ENCODE measurements around the gene ZNF8.
"Not testable (repeated sequence)": the region's sequence is repeated elsewhere in the genome, so short reads cannot be mapped to it uniquely, and the experiment has no call there.

Gene ZNF8

DNA sequence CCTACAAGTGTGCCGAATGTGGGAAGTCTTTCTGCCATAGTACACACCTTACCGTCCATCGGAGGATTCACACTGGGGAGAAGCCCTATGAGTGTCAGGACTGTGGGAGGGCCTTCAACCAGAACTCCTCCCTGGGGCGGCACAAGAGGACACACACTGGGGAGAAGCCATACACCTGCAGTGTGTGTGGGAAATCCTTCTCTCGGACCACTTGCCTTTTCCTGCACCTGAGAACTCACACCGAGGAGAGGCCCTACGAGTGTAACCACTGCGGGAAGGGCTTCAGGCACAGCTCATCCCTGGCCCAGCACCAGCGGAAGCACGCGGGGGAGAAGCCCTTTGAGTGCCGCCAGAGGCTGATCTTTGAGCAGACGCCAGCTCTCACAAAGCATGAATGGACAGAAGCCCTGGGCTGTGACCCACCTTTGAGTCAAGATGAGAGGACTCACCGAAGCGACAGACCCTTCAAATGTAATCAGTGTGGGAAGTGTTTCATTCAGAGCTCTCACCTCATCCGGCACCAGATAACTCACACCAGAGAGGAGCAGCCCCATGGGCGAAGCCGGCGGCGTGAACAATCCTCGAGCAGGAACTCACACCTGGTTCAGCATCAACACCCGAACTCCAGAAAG is 16.1 kb downstream of the ZNF8 start:
- in situ Hi-C loops (cut with MboI; ENCODE audit: low sequenced_read_pairs) = no loop called here

DNA sequence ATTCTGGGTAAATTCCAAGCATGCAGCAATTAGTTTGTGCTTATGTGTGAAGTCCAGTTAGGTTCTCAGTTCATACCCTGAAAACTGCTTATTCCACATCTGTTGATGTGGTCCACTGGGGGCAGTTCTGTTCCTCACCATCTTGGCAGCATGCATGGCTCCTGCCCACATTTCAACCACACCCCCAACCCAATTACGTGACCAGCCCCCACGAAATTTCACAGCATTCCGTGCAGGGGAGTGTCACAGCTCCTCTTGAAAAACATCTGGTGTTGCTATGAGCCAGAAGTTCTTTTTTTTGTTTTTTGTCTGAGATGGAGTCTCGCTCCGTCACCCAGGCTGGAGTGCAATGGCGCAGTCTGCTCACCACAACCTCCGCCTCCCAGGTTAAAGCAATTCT is 17.3 kb downstream of the ZNF8 start:
- in situ Hi-C loops (cut with MboI; ENCODE audit: low sequenced_read_pairs) = no loop called here

DNA sequence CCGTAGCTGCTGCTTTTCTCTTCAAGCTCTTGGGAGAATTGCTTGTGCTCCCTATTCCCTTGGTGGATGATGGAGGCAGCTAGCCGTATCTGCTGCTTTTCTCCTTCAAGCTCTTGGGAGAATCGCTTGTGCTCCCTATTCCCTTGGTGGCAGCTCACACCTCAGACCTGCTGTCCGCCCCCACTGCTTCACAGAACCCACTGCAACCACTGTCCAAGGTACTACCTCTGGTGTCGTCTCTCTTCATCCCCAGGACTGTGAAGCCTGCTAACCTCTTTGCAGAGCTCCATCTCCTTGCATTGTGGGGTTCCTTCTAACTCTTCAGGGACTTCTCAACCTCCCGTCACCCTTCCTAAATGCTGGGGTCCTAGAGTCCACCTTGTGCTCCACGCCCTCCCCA is 21.9 kb downstream of the ZNF8 start:
- in situ Hi-C loops (cut with MboI; ENCODE audit: low sequenced_read_pairs) = no loop called here

DNA sequence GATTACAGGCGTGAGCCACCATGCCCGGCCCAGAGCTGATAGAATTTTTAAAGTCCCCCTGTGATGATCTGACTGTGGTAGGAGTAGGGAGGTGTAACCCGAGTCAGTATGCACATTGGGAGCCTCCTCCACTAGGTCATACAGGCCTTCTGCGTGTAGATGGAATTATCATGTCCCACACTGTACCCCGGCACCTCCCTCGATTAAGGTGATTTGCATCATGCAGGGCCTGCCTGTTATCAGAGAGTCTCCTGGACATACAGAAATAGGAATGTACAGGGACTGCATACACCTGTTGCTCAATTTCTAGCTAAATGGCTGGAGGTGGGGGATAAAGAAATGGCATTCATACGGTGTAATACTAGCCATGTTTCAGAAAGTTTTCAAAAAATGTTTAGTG is 25.5 kb downstream of the ZNF8 start:
- in situ Hi-C loops (cut with MboI; ENCODE audit: low sequenced_read_pairs) = no loop called here

DNA sequence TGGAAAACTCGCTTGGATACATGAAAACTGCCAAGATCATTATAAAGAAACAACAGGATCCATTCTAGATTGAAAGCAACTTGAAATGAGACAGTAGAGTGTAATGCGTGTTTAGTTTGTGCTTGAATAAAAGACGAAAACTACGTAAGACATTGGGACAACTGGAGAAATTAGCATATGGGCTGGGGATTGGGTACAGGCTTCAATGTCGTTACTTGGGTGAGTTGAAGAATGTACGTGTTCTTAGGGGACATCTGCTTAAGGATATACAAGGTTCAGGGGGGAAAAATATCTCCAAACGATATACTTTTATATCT is 26.0 kb downstream of the ZNF8 start:
- in situ Hi-C loops (cut with MboI; ENCODE audit: low sequenced_read_pairs) = no loop called here

DNA sequence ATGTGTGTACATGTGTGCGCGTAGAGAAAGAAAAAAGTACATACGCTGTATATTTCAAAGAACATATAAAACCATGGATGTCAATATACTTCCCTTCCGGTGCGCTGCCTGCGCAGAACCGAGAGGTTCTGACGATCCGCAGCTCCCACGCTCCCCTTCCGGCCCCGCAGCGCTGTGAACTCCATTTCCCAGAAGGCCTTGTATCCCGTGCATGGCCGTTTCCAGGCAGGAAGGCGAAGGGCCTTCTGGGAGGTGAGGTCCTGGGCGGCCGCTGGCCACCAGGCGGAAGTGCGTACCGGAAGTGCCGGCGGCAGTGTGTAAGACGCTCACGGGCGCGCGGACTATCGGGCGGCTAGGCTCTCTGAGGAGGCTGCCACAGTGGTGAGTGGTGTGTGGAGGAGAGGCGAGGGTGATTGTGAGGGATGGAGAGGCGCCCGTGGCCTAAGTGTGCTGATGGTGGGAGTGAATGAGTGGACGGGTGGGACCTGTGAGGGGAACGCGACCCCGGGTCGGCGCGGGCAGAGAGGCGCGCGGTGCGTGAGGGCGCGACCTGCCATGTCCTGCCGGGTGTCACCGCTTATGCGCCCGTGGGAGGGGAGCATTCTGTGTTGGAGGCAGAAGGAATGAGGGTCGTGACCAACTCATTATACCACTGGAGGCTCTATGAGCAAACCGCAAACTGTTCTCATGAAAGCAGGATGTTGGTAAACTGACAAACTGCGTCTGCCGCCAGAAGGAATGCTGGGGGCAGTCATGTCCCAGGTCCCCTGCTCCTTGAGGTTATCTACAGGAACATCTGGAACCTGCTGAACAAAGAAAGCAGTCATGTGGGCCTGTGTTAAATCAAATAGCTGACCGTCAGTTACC is 26.5 kb downstream of the ZNF8 start, which contains the start of gene ERVK3-1:
TSS of gene ERVK3-1 (plus strand) at position 313 of the 867 bp plus-strand sequence. CDS start 6,792 bp downstream, outside the sequence.
- in situ Hi-C loops (cut with MboI; ENCODE audit: low sequenced_read_pairs) = no loop called here

DNA sequence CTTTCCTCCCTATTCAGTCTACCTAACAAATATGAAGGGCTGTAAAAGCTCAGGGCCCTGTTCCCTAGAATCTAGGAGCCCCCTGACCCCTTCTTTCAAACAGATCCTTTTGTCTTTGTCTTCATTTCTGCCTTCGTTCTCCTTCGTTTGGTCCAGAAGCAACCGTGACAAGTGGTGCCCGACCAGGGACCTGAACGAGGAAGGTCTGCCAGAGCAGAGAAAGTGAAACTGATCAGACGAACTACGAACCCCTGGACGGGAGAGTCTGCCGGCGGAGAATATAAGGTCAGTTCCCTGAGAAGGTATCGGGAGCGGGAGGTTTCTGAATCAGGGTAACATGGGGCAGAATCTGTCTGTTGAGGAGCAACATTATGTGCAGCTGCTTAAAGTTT is 27.2 kb downstream of the ZNF8 start:
- in situ Hi-C loops (cut with MboI; ENCODE audit: low sequenced_read_pairs) = no loop called here

DNA sequence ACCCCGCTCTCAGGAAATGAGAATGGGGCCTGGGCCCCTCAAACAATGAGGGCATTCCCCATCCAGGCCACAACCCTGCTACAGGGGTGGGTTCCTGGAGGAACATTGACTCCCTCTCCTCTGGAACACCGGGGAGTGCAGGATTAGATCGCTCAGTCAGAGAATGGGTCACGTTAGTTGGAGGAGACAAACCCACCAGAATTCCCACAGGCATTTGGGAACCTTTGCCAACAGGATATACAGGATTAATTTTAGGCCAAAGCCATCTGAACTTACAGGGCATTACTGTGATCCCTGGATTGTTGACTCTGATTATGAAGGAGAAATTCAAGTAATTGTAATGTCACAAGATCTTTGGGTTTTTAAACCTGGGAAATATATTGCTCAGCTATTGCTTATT is 29.0 kb downstream of the ZNF8 start:
- in situ Hi-C loops (cut with MboI; ENCODE audit: low sequenced_read_pairs) = no loop called here

DNA sequence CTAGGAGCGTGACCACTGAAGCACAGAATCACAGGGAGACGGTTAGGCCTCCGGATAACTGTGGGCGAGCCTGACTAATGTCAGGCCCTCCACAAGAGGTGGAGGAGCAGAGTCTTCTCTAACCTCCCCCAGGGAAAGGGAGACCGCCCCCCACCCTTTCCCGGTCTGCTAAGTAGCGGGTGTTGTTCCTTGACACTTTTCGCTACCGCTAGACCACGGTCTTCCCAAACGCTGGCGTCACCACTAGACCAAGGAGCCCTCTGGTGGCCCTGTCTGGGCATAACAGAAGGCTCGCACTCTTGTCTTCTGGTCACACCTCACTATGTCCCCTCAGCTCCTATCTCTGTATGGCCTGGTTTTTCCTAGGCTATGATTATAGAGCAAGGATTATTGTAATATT is 31.9 kb downstream of the ZNF8 start:
- in situ Hi-C loops (cut with MboI; ENCODE audit: low sequenced_read_pairs) = not testable (repeated sequence)

DNA sequence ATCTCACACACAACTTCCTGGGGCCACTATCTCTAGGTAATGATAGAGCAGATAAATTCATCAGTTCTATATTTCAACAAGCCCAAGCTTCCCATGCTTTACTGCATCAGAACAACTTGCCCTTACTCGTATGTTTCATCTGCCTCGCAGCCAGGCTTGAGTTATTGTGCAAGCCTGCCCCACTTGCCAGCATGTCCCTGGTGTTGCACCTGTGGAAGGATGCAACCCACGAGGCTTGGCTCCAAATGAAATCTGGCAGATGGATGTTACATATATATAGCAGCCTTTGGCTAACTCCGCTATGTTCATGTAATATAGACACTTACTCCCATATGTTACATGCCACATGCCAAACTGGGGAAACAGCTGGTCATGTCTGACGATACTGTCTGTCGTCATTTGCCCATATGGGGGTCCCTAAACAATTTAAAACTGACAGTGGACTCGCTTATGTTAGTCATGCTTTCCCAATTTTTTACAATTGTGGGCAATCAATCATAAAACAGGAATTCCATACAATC is 32.6 kb downstream of the ZNF8 start:
- in situ Hi-C loops (cut with MboI; ENCODE audit: low sequenced_read_pairs) = no loop called here

DNA sequence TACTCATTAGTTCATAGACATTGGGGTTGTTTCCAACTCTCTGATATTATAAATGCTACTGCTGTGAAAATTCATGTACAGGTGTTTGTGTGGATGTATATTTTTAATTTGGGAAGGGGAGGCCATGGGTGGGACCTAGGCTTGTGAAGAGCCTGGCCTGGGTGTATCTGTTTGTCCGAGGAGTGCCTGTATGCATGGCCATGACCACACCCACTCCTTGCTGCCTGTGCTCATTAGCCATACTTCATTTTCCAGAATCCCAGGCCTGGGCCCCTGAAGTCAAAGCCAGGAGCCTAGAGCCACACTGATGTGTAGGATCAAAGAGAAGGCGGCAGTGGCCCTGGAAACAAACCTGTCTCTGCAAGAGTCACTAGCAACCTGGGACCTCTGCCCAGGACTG is 36.8 kb downstream of the ZNF8 start:
- in situ Hi-C loops (cut with MboI; ENCODE audit: low sequenced_read_pairs) = no loop called here

DNA sequence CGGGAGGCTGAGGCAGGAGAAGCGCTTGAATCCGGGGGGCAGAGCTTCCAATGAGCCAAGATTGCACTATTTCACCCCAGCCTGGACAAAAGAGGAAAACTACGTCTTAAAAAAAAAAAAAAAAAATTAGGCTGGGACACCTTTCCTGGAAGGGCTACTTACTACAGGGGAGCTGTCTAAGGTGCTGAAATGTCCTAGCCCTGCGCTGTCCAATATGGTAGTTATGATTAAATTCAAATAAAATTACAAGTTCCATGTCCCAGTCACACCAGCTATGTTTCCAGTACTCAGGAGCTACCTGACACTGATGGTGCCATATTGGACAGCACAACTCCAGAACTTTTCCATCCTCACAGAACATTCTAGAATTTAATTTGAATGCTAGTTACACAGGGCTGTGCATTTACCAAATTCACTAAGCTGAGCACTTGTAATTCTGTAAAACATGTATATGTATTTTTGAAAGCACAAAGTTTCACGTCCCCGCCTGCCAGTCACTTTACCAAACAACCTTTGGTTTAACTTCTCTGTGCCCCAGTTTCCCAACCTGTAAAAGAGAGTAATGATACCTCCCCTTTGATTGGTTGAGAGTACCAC is 38.8 kb downstream of the ZNF8 start:
- in situ Hi-C loops (cut with MboI; ENCODE audit: low sequenced_read_pairs) = no loop called here

DNA sequence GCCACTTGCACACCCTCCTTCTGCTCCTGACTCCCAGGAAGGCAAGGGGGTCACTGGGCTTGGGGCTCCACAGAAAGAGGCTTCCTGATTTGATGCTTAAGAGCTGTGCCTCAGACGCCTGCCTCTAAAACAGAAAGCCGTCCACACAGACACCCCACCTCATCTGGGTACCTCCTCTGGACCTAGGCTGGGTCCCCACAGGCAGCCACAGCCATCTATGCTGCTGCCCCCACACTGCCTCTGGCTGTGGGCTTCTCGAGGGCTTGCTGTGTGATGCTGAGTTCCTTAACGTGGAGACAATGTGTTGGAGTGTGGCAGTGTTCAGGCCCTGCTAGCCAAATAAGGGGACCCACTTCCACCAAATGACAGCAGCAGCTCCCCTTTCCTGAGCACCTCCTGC is 39.5 kb downstream of the ZNF8 start:
- in situ Hi-C loops (cut with MboI; ENCODE audit: low sequenced_read_pairs) = no loop called here

DNA sequence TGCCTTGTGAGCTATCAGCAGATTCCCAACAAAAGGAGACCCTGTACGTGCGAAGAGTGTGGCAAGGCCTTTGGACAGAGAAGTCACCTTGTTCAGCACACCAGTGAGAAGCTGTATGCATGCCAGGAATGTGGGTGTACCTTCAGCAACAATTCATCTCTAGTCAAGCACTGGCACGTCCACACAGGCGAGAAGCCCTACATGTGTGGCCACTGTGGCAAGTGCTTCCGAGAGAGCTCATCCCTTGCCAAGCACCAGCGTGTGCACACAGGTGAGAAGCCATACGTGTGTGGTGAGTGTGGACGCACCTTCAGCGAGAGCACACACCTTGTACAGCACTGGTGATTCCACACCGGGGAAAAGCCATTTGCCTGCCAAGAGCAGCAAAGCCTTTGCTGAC is 40.5 kb downstream of the ZNF8 start:
- in situ Hi-C loops (cut with MboI; ENCODE audit: low sequenced_read_pairs) = no loop called here

DNA sequence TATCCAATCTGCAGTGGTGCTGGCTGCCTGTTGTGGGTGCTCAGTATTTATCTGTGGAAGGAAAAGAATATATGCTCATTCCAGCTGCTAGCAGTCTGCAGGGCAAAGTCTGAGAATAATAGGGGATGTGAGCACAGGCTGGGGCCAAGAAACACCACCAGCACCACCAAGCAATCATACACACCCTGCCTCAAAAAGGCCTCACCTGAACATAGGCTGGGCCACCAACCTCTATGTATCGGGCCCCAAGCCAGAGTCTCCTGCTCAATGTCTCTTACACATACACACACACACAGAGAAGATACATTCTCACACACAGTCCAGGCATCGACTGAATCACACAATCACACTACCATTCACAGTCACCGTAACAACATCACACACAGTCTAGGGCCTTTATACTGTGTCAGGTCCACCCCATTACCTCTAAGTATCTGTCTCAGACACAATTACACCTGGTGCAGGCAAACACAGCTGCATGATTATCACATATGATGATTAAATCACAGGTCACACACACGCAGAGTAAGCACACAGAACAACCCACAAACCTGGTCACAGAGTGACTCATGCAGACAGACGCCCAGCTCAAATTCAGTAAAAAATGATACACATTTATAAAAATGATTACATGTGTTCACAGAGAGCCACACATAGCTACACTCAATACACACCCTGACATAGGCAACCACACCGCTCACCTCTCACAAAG is 46.7 kb downstream of the ZNF8 start:
- in situ Hi-C loops (cut with MboI; ENCODE audit: low sequenced_read_pairs) = no loop called here

DNA sequence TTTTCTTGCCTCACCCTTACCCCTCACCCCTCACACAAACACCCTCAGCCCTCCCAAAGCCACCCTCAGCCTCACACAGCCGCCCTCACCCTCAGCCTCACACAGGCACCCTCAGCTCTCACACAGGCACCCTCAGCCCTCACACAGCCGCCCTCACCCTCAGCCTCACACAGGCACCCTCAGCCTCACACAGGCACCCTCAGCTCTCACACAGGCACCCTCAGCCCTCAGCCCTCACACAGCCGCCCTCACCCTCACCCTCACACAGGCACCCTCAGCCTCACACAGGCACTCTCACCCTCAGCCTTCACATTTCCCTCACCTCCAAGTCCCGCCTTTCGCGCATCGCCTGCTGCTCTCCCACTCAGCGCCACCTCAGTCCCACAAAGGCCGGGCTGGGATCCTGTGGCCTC is 47.8 kb downstream of the ZNF8 start:
- in situ Hi-C loops (cut with MboI; ENCODE audit: low sequenced_read_pairs) = no loop called here

DNA sequence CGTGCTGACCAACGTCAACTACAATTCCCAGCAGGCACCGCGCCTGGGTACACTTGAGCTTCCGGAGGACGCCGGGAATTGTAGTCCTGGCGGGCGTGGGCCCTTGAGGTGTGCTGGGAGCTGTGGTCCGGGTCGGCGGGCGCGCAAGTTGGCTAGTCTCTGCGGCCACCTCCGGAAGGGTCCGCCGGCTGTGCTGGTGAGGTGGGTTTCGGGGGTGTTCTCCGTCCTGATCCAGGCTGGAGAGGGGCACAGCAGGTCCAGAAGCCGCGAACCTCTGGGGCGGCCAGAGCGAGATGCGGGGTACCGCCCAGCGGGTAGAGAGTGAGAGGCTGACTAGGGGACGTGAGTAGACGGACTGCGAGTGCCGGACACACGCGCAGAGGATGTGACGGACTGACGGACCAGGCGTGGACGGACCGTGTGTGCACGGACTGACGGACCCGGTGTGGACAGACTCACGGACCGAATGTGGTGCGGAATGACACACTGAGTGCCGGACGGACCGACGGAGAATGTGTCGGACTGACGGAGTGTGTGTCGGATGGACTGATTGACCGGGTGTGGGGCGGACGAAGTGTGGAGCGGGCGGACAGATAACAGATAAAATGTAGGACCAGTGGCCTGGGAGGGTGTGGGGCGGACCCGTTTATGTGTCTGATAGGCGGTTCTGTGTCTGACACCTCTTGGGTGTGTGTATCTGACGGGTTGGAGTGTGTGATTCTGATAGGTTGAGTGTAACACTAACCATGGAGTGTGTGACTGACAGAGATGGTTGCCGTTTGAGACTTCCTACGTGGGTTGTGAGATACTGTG is 48.4 kb downstream of the ZNF8 start, which contains the start of gene ZSCAN22:
TSS of gene ZSCAN22 (plus strand) at position 81 of the 813 bp plus-strand sequence. CDS start 7,809 bp downstream, outside the sequence.
- in situ Hi-C loops (cut with MboI; ENCODE audit: low sequenced_read_pairs) = no loop called here

DNA sequence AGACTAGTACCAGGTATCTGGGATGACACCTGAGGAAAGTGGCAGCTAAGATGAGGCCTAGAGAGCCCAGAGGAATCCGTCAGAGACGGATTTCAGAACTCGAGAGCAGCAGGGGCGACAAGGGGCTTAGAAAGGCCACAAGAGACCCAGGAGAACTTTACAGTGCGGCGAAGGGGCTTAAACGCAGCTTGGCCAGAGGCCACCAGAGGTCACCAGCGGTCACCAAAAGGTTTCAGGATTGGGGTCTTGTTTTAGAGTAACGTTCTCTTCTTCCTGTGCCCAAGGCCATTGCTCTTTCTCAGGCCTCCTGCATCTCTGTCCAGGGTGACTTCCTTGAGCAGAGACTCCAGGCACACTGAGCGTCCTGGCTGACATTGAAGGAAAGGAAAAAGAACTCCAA is 50.2 kb downstream of the ZNF8 start:
- in situ Hi-C loops (cut with MboI; ENCODE audit: low sequenced_read_pairs) = no loop called here

DNA sequence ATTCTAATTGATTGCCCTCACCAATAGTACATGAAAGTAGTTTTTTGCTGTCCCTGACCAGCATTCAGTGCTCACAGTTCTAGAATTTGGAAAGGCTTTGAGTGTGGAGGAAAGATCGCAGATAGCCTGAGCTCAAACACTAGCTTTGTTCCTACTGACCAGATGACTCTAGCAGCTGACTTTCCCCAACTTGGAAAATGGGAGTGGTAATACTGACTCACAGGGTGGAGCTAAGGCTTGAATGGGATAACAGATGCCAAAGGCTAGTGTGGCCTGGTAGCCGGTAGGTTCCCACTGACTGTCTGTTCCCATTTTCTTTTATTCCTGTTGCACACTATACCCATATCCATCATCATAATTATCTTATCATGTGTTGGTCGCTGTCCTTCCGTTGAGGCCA is 51.7 kb downstream of the ZNF8 start:
- in situ Hi-C loops (cut with MboI; ENCODE audit: low sequenced_read_pairs) = no loop called here

DNA sequence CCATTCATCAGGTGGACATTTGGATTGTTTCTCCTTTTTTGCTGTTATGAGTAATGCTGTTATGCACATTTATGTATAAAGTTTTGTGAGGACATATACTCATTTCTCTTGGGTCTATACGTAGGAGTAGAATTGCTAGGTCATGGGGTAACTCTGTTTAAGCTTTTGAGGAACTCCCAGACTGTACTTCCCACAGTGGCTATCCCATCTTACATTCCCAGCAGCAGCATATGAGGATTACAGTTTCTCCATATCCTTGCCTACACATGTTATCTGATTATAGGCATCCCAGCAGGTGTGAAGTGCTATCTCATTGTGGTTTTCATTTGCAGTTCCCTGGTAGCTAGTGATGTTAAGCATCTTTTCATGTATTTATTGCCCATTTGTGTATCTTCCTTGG is 53.9 kb downstream of the ZNF8 start:
- in situ Hi-C loops (cut with MboI; ENCODE audit: low sequenced_read_pairs) = no loop called here

All from HL-60/S4 (cell line).